Dedifferentiated amniotic fluid mesenchymal stem cell (primary cell): ENCODE data around the gene HMGXB4.

Source experiments
- DNase-seq: peaks from one replicate; pipeline ENCODE4 v3.0.0-alpha.2; 2016; ENCODE audit errors: extremely low spot score

Gene HMGXB4

GRCh38 chr22:35310556-35311550, 53.6 kb downstream of the HMGXB4 start:
- DNase-seq, result no peak

GRCh38 chr22:35311551-35311999, 54.3 kb downstream of the HMGXB4 start:
- DNase-seq, result no peak

- no peak for DNase-seq
These were observed 55.1 kb downstream of the HMGXB4 start for GRCh38 chr22:35312198-35313059.

GRCh38 chr22:35313311-35314121, 56.2 kb downstream of the HMGXB4 start:
- peak; percentile 65 for DNase-seq

- DNase-seq, result no peak
These were observed 57.1 kb downstream of the HMGXB4 start for GRCh38 chr22:35314161-35314942.

- DNase-seq, result no peak
These were observed 58.0 kb downstream of the HMGXB4 start for GRCh38 chr22:35315141-35315854.

- DNase-seq, result no peak
These were observed 58.8 kb downstream of the HMGXB4 start for GRCh38 chr22:35315855-35316745.

- DNase-seq, result no peak
These were observed 59.5 kb downstream of the HMGXB4 start for GRCh38 chr22:35316751-35317150.

GRCh38 chr22:35317680-35318290, 60.5 kb downstream of the HMGXB4 start:
- DNase-seq, result no peak

GRCh38 chr22:35318346-35319215, 61.3 kb downstream of the HMGXB4 start:
- no peak for DNase-seq

GRCh38 chr22:35319244-35319985, 62.1 kb downstream of the HMGXB4 start:
- DNase-seq, result no peak

GRCh38 chr22:35322126-35322525, 64.8 kb downstream of the HMGXB4 start:
- no peak for DNase-seq

GRCh38 chr22:35322893-35323292, 65.6 kb downstream of the HMGXB4 start:
- no peak for DNase-seq

- DNase-seq, result no peak
These were observed 66.0 kb downstream of the HMGXB4 start for GRCh38 chr22:35323305-35323704.

- no peak for DNase-seq
These were observed 66.8 kb downstream of the HMGXB4 start for GRCh38 chr22:35324067-35324466.

- DNase-seq, result no peak
These were observed 67.5 kb downstream of the HMGXB4 start for GRCh38 chr22:35324762-35325161.

- no peak for DNase-seq
These were observed 67.9 kb downstream of the HMGXB4 start for GRCh38 chr22:35325209-35325608.
